ENCODE data around the gene LDLRAD4. TPM values are rescaled to one million over a fixed set of nuclear protein-coding genes. Genes with fewer than 3 reads are reported as not detected.

The LDLRAD4 gene
- total RNA-seq, 1 donor from 2014 or later, result 18.4 TPM

DNA sequence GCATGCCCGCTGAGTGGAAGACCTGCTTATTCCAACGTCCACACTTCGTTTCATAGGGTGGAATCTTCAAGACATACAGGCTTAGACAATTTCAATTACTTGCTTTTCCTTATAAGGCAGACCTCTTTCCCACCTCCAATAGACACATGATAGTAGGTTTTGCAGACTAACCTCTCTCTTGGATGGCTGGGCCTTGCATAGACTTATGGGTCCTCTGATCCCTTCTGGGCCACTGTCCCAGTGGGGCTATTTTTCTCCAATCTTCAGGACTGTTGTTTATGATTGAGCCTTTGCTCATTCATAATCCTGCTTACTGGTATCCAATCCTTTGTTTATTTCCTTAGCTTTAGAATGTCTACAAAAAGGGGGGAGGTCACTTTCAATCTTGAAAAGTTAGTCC lies 368.9 kb downstream of the LDLRAD4 start:
- Histone ChIP-seq H3K9me3 (no peaks in the 10 kb centered on the region), H3K27ac (no peak overlapping the region), H3K4me1 (no peaks in the 10 kb centered on the region), H3K36me3 (no peaks in the 10 kb centered on the region), H3K4me3 (no peak overlapping the region), H3K27me3 (no peaks in the 10 kb centered on the region)
- no peak for ATAC-seq
- TF ChIP-seq, protein P1, sequence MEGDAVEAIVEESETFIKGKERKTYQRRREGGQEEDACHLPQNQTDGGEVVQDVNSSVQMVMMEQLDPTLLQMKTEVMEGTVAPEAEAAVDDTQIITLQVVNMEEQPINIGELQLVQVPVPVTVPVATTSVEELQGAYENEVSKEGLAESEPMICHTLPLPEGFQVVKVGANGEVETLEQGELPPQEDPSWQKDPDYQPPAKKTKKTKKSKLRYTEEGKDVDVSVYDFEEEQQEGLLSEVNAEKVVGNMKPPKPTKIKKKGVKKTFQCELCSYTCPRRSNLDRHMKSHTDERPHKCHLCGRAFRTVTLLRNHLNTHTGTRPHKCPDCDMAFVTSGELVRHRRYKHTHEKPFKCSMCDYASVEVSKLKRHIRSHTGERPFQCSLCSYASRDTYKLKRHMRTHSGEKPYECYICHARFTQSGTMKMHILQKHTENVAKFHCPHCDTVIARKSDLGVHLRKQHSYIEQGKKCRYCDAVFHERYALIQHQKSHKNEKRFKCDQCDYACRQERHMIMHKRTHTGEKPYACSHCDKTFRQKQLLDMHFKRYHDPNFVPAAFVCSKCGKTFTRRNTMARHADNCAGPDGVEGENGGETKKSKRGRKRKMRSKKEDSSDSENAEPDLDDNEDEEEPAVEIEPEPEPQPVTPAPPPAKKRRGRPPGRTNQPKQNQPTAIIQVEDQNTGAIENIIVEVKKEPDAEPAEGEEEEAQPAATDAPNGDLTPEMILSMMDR (IDR thresholded peaks at IDR 0.05), result no peak
- intact Hi-C loops (cut with DNase I), result no loop called here
- DNase-seq, result no peak

DNA sequence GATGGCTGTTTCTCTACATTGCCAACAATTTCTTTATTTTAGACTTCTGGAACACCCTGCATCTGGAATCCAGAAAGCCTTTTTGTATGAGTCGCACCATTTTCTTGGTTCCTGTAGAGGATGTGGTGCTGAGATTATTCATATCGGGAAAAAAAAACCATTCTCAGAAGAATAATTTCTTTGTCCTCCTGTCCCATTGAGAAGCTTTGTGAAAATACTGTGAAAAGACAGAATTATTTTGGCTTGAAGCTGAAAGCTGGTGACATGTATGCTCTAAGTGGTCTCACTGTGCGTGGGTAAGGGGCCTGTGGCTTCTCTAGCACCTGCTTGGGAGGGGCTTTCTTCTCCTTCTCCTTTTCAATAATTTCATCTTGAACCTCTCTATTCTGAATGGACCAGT lies 369.4 kb downstream of the LDLRAD4 start:
- intact Hi-C loops (cut with DNase I), result no loop called here
- Histone ChIP-seq H3K36me3 (no peaks in the 10 kb centered on the region), H3K4me1 (no peaks in the 10 kb centered on the region), H3K27me3 (no peaks in the 10 kb centered on the region), H3K9me3 (no peaks in the 10 kb centered on the region), H3K27ac (no peak overlapping the region), H3K4me3 (no peak overlapping the region)
- no peak for ATAC-seq
- no peak for DNase-seq
- TF ChIP-seq, protein P1 (IDR thresholded peaks at IDR 0.05), result no peak

DNA sequence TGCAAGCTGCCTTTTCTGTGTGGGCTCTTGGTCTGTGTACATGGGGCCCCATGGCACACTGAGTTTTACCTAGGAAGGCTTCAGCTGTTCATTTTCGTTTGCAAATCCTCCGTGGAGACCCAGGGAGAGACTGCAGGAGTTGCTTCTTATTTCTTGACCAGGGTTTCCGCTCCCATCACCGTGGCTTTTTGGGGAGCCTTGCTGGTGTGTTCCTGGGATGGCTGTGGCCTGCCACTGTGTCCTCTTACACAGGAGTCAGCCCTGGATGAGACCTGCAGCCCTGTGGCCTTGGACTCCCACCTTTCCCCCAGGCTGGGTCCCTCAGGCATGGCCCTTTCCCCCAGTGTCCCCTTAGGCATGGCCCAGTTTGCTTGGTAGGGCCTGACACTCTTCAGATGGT lies 370.8 kb downstream of the LDLRAD4 start:
- H3K4me3 ChIP-seq, result no peak overlapping the region
- no peak overlapping the region for H3K27ac ChIP-seq
- no peak for ATAC-seq
- no peak for DNase-seq
- intact Hi-C loops (cut with DNase I), result no loop called here
- H3K9me3 ChIP-seq, result no peaks in the 10 kb centered on the region
- H3K27me3 ChIP-seq, result no peaks in the 10 kb centered on the region
- no peaks in the 10 kb centered on the region for H3K4me1 ChIP-seq
- no peaks in the 10 kb centered on the region for H3K36me3 ChIP-seq
- TF ChIP-seq, protein P1 (IDR thresholded peaks at IDR 0.05), result no peak

DNA sequence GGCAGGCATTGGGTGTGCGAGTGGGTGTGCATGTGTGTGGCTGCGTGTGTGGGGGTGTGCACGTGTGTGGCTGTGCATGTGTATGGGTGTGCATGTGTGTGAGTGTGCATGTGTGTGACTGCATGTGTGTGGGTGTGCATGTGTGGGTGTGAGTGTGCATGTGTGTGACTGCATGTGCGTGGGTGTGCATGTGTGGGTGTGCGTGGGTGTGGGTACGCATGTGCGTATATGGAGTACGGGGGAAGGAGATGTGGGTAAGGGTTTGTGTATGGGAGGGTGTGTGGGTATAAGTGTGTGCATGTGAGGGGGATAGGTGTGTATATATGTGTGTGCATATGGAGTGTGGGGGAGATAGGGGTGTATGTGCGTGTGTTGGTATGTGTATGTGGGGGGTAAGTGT lies 371.4 kb downstream of the LDLRAD4 start:
- DNase-seq (no peak), ATAC-seq (peak; percentile 17)
- Histone ChIP-seq H3K9me3 (no peaks in the 10 kb centered on the region), H3K27me3 (no peaks in the 10 kb centered on the region), H3K4me3 (no peak overlapping the region), H3K36me3 (no peaks in the 10 kb centered on the region), H3K27ac (no peak overlapping the region), H3K4me1 (no peaks in the 10 kb centered on the region)
- intact Hi-C loops (cut with DNase I), result no loop called here
- TF ChIP-seq, protein P1 (IDR thresholded peaks at IDR 0.05), result no peak

DNA sequence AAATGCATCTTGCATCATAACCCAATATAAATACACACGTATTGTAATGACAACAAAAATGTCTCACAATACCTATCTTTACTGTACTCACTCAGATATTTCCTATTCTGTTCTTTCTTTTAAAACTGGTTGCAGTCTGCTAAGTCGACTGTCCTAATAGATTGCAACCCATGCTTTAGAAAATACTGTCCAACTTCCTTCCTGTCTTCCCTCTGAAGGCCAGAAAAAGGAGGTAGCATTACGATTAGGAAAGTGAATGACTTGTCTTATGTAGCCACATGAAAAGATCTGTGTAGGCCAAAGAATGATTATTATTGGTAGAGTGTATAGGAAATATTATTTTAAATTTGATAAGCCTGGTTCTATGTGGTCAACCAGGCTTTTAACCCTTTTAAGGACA lies 373.7 kb downstream of the LDLRAD4 start:
- TF ChIP-seq, protein P1 (IDR thresholded peaks at IDR 0.05), result no peak
- ATAC-seq, result peak; percentile 55
- Histone ChIP-seq H3K27ac (no peak overlapping the region), H3K36me3 (no peaks in the 10 kb centered on the region), H3K4me1 (no peaks in the 10 kb centered on the region), H3K4me3 (no peak overlapping the region), H3K9me3 (peaks cover 11% of the 10 kb centered on the region), H3K27me3 (no peaks in the 10 kb centered on the region)
- intact Hi-C loops (cut with DNase I), result no loop called here
- DNase-seq, result no peak

DNA sequence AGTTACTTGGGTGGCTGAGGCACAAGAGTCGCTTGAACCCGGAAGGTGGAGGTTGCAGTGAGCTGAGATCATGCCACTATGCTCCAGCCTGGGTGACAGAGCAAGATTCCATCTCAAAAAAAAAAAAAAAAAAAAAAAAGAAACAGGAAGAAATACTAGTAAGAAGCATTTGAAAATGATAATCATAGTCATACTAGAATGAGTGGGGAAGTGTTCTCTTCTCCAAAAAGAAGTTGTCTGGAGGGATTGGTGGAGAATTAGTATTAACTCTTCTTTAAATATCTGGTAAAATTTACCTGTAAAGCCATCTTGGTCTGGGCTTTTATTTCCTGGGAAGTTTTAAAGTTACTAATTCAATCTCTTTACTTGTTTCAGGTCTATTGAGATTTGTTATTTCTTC lies 376.0 kb downstream of the LDLRAD4 start:
- ATAC-seq, result no peak
- Histone ChIP-seq H3K4me3 (no peak overlapping the region), H3K9me3 (peaks cover 21% of the 10 kb centered on the region), H3K27ac (no peak overlapping the region), H3K4me1 (no peaks in the 10 kb centered on the region), H3K36me3 (no peaks in the 10 kb centered on the region), H3K27me3 (no peaks in the 10 kb centered on the region)
- intact Hi-C loops (cut with DNase I), result no loop called here
- TF ChIP-seq, protein P1 (IDR thresholded peaks at IDR 0.05), result no peak
- DNase-seq, result no peak

All from upper lobe of right lung (tissue), 1 donor.